Natural killer cell treated with Interleukin-12 subunit alpha and Interleukin-12 subunit beta and Interleukin-15 and Interleukin-18, amount 100 ng/mL, for 72 hours (primary cell): ENCODE results near the gene HIVEP2. TPM values are rescaled to one million over a fixed set of nuclear protein-coding genes. Genes with fewer than 3 reads are reported as not detected.

Experiments used
- ATAC-seq, 2 donors: fragments of 150-1000 bp; cut with Tn5 transposase in 1 of 2; sonication (Bioruptor Pico), chemical (Tn5 transposase) in 1 of 2; 2 replicates each; pipeline ENCODE4 v1.10.0; 2021
- DNase-seq: peaks from one replicate; pipeline ENCODE4 v3.0.0; 2022; ENCODE audit warnings: low spot score
- H3K27ac Mint-ChIP-seq, 2 donors: 1 replicate in 1 of 2; 2 replicates in 1 of 2; pipeline ENCODE4 v1.8.0; 2022; ENCODE audit warnings: mixed read lengths in 2 of 2, mild to moderate bottlenecking in 1 of 2, moderate library complexity in 1 of 2
- H3K27me3 Mint-ChIP-seq, 2 donors: 1 replicate in 1 of 2; 2 replicates in 1 of 2; pipeline ENCODE4 v1.8.0; 2022; ENCODE audit warnings: mixed read lengths in 2 of 2
- H3K36me3 Mint-ChIP-seq: one replicate; pipeline ENCODE4 v1.8.0; 2022; ENCODE audit warnings: mixed read lengths
- H3K4me1 Mint-ChIP-seq, 2 donors: 1 replicate in 1 of 2; 2 replicates in 1 of 2; pipeline ENCODE4 v1.8.0; 2022; ENCODE audit warnings: low read depth in 2 of 2, mixed read lengths in 2 of 2, mild to moderate bottlenecking in 1 of 2
- H3K4me3 Mint-ChIP-seq: one replicate; pipeline ENCODE4 v1.8.0; 2022; ENCODE audit warnings: mixed read lengths
- H3K9me3 Mint-ChIP-seq: 2 replicates; pipeline ENCODE4 v1.8.0; 2022; ENCODE audit warnings: mixed read lengths
- total RNA-seq, 2 donors: library from RNA; stranded (reverse); gene quantifications; one replicate each; pipeline ENCODE4 v1.2.3, GENCODE V29; 2022

The HIVEP2 gene
- total RNA-seq, 2 donors from 2014 or later, result 45.7 to 58.1 TPM

GRCh38 chr6:142757852-142758628, 186.9 kb downstream of the HIVEP2 start:
- no peak overlapping the region for H3K4me3 Mint-ChIP-seq
- peaks cover 3 to 21% of the 10 kb centered on the region in 2 donors for H3K4me1 Mint-ChIP-seq
- DNase-seq (no peak), ATAC-seq (no peak)
- no peaks in the 10 kb centered on the region for H3K9me3 Mint-ChIP-seq
- peak overlapping the region in 1 of 2 donors; percentile 17 for H3K27ac Mint-ChIP-seq
- peaks cover 39% of the 10 kb centered on the region for H3K36me3 Mint-ChIP-seq
- no peaks in the 10 kb centered on the region for H3K27me3 Mint-ChIP-seq

- DNase-seq, result no peak
- H3K27ac Mint-ChIP-seq, result peak overlapping the region in 1 of 2 donors; percentile 32
- peaks cover 3 to 19% of the 10 kb centered on the region in 2 donors for H3K4me1 Mint-ChIP-seq
- H3K36me3 Mint-ChIP-seq, result peaks cover 30% of the 10 kb centered on the region
- H3K27me3 Mint-ChIP-seq, result no peaks in the 10 kb centered on the region
- no peak for ATAC-seq
- H3K4me3 Mint-ChIP-seq, result no peak overlapping the region
- no peaks in the 10 kb centered on the region for H3K9me3 Mint-ChIP-seq
Measured at GRCh38 chr6:142756215-142756630, 188.8 kb downstream of the HIVEP2 start.

DNA sequence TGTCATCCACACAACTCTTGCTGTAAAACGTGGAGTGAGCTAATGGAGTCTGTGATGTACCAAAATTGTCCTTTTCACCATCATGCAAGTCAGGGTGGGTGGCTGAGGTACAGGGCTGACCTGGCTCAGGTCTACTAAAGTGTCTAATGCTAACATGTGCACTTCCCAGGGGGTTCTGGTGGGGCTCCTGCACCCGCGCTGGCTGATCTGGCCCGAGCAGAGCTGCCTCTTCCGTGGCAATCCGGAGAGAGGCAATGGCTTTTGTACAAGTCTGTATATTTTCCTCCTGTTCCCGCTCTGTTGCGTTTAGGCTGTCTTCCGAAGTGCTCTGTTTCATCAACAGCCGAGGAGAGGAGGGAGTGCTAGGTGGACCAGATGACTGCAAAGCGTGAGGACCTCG, 191.8 kb downstream of the HIVEP2 start:
- Mint-ChIP-seq H3K9me3 (no peaks in the 10 kb centered on the region), H3K4me3 (no peak overlapping the region), H3K36me3 (peaks cover 8% of the 10 kb centered on the region), H3K27ac (peak overlapping the region in 1 of 2 donors; percentile 60), H3K4me1 (peaks cover 3 to 15% of the 10 kb centered on the region in 2 donors), H3K27me3 (no peaks in the 10 kb centered on the region)
- DNase-seq (no peak), ATAC-seq (no peak)

GRCh38 chr6:142752348-142752747, 192.6 kb downstream of the HIVEP2 start:
- Mint-ChIP-seq H3K36me3 (no peaks in the 10 kb centered on the region), H3K4me3 (no peak overlapping the region), H3K27me3 (no peaks in the 10 kb centered on the region), H3K27ac (no peak overlapping the region), H3K9me3 (no peaks in the 10 kb centered on the region), H3K4me1 (peaks cover 3 to 9% of the 10 kb centered on the region in 2 donors)
- no peak for ATAC-seq
- no peak for DNase-seq

GRCh38 chr6:142751452-142751851, 193.5 kb downstream of the HIVEP2 start:
- no peak for ATAC-seq
- DNase-seq, result no peak
- H3K27me3 Mint-ChIP-seq, result no peaks in the 10 kb centered on the region
- no peak overlapping the region for H3K27ac Mint-ChIP-seq
- no peaks in the 10 kb centered on the region for H3K36me3 Mint-ChIP-seq
- H3K4me3 Mint-ChIP-seq, result no peak overlapping the region
- peaks cover 0 to 9% of the 10 kb centered on the region in 2 donors for H3K4me1 Mint-ChIP-seq
- no peaks in the 10 kb centered on the region for H3K9me3 Mint-ChIP-seq

DNA sequence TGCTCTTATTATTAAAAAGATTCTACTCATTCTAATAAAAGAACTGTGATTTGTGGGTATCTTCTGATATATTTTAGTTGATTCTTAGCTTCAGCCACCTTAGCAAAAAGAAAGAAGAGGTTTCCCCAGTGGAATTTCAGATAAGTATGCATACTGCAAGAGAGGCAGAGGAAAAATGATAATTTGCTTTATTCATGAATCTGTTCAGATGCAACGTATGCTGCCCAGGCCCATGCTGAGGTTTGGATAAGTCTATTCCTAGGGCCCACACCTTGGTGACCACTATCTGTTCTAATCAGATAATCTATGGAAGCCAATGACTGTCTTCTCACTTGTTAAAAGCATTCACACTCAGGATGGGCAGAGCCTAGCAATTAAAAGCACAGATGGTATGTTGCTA, 194.0 kb downstream of the HIVEP2 start:
- Mint-ChIP-seq H3K27me3 (no peaks in the 10 kb centered on the region), H3K27ac (no peak overlapping the region), H3K9me3 (no peaks in the 10 kb centered on the region), H3K36me3 (no peaks in the 10 kb centered on the region), H3K4me3 (no peak overlapping the region), H3K4me1 (peaks cover 0 to 8% of the 10 kb centered on the region in 2 donors)
- no peak for DNase-seq
- ATAC-seq, result no peak

- Mint-ChIP-seq H3K27ac (no peak overlapping the region), H3K4me1 (peaks cover 0 to 3% of the 10 kb centered on the region in 2 donors), H3K27me3 (peaks cover 3 to 4% of the 10 kb centered on the region in 2 donors), H3K9me3 (no peaks in the 10 kb centered on the region), H3K36me3 (no peaks in the 10 kb centered on the region), H3K4me3 (no peak overlapping the region)
- DNase-seq (no peak), ATAC-seq (no peak)
Measured at GRCh38 chr6:142749556-142749955, 195.4 kb downstream of the HIVEP2 start.

GRCh38 chr6:142746524-142746923, 198.5 kb downstream of the HIVEP2 start:
- no peaks in the 10 kb centered on the region for H3K36me3 Mint-ChIP-seq
- no peaks in the 10 kb centered on the region for H3K9me3 Mint-ChIP-seq
- H3K4me3 Mint-ChIP-seq, result no peak overlapping the region
- DNase-seq (no peak), ATAC-seq (peak; percentile 58 to 66)
- H3K27ac Mint-ChIP-seq, result peak overlapping the region in 1 of 2 donors; percentile 10
- no peaks in the 10 kb centered on the region for H3K4me1 Mint-ChIP-seq
- peaks cover 5 to 7% of the 10 kb centered on the region in 2 donors for H3K27me3 Mint-ChIP-seq

GRCh38 chr6:142744836-142745235, 200.1 kb downstream of the HIVEP2 start:
- Mint-ChIP-seq H3K4me1 (no peaks in the 10 kb centered on the region), H3K36me3 (no peaks in the 10 kb centered on the region), H3K9me3 (no peaks in the 10 kb centered on the region), H3K4me3 (no peak overlapping the region), H3K27me3 (peaks cover 5 to 7% of the 10 kb centered on the region in 2 donors), H3K27ac (no peak overlapping the region)
- ATAC-seq, result no peak
- DNase-seq, result no peak

DNA sequence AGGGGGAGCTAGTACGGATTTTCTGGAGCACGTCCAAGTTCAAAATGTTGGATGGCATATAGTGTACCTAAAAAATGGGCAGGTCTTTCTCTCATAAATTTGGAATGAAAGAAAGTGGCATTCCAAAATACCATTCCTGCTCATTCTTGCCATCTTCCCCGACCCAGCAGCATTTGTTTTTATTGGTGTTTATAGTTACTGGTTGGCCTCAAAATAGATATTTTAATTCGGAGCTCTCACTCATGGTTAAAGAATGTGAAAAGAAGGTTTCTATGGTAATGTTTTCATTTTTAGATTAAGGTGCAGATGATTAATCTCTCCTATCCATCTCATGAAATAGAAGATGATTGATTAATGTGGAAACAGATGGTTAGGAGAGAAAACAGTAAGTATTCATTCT, 204.5 kb downstream of the HIVEP2 start:
- DNase-seq (no peak), ATAC-seq (no peak)
- Mint-ChIP-seq H3K4me1 (no peaks in the 10 kb centered on the region), H3K9me3 (no peaks in the 10 kb centered on the region), H3K27ac (no peak overlapping the region), H3K27me3 (peaks cover 5 to 7% of the 10 kb centered on the region in 2 donors), H3K4me3 (no peak overlapping the region), H3K36me3 (no peaks in the 10 kb centered on the region)

- no peak for DNase-seq
- Mint-ChIP-seq H3K4me1 (no peaks in the 10 kb centered on the region), H3K27me3 (no peaks in the 10 kb centered on the region), H3K4me3 (no peak overlapping the region), H3K36me3 (no peaks in the 10 kb centered on the region), H3K27ac (no peak overlapping the region), H3K9me3 (no peaks in the 10 kb centered on the region)
- no peak for ATAC-seq
Measured at GRCh38 chr6:142738731-142739130, 206.2 kb downstream of the HIVEP2 start.

DNA sequence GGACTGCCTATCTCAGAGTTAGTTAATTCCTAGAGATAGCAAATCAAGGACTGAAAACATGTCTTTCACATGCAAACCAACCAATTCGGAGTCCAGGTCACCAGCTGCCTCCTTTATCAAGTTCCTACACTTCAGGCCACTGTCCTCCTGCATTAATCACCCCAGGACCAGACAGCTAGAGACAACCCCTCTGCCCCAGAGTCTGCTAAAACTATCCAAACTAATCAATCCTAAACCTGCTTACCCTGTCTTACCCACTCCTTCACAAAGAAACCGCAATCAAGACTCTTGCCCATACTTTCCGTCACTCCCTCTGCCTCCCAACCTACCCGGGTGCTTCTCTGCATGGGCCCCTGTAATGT, 207.0 kb downstream of the HIVEP2 start:
- H3K9me3 Mint-ChIP-seq, result no peaks in the 10 kb centered on the region
- DNase-seq (no peak), ATAC-seq (no peak)
- no peaks in the 10 kb centered on the region for H3K4me1 Mint-ChIP-seq
- H3K4me3 Mint-ChIP-seq, result no peak overlapping the region
- peaks cover 0 to 3% of the 10 kb centered on the region in 2 donors for H3K27me3 Mint-ChIP-seq
- H3K36me3 Mint-ChIP-seq, result no peaks in the 10 kb centered on the region
- no peak overlapping the region for H3K27ac Mint-ChIP-seq

DNA sequence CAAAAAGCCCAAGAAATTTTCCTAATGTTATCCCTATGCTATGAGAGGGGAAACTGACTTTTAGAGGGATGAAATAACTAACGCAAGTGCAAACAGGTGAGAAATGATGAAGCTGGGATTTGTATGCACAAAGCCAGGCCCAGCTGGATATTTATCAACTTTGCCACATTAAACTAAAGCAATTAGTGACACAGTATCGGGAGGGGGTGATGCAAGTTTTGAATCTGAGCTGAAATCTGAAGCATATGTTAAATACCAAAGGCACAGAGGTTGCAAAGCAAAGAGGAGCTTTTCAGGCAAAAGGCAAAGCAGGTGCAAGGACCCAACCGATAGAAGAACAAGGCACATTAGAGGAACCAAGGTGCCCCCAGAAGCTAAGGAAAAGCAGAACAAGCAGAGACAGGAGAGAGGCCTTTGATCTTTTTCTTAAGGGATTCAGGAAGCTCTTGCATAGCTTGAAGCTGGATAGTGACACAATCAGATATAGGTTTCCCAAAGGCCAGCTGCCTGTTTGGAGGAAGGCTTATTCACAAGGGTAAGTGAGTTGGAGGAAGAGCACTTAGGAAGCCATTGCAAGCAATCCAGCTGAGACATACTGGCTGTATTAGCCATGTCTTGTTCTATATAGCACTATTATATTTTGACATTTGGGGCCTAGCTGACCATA, 207.5 kb downstream of the HIVEP2 start:
- Mint-ChIP-seq H3K27me3 (peaks cover 0 to 3% of the 10 kb centered on the region in 2 donors), H3K9me3 (no peaks in the 10 kb centered on the region), H3K4me1 (no peaks in the 10 kb centered on the region), H3K27ac (no peak overlapping the region), H3K36me3 (no peaks in the 10 kb centered on the region), H3K4me3 (no peak overlapping the region)
- DNase-seq (no peak), ATAC-seq (no peak)

- no peaks in the 10 kb centered on the region for H3K4me1 Mint-ChIP-seq
- H3K4me3 Mint-ChIP-seq, result no peak overlapping the region
- no peaks in the 10 kb centered on the region for H3K9me3 Mint-ChIP-seq
- ATAC-seq (no peak), DNase-seq (no peak)
- H3K27me3 Mint-ChIP-seq, result peaks cover 4 to 8% of the 10 kb centered on the region in 2 donors
- no peaks in the 10 kb centered on the region for H3K36me3 Mint-ChIP-seq
- no peak overlapping the region for H3K27ac Mint-ChIP-seq
Measured at GRCh38 chr6:142735204-142735603, 209.8 kb downstream of the HIVEP2 start.
